Duodenal mucosa (tissue), 2 donors: Measurements from ENCODE around the gene GPR87.

Source experiments
- H3K27ac ChIP-seq: one replicate; pipeline ENCODE4 v1.7.0; 2013; ENCODE audit warnings: low read depth, low read length
- H3K27me3 ChIP-seq, 2 donors: one replicate each; pipeline ENCODE4 v1.7.0; 2013; ENCODE audit warnings: low read length in 2 of 2, control low read depth in 1 of 2; ENCODE audit not compliant: insufficient read depth in 2 of 2, control insufficient read depth in 1 of 2
- H3K36me3 ChIP-seq, 2 donors: one replicate each; pipeline ENCODE4 v1.7.0; 2013; ENCODE audit warnings: low read length in 2 of 2, control low read depth in 1 of 2; ENCODE audit not compliant: insufficient read depth in 2 of 2, control insufficient read depth in 1 of 2
- H3K4me1 ChIP-seq, 2 donors: one replicate each; pipeline ENCODE4 v1.7.0; 2013; ENCODE audit warnings: low read length in 2 of 2, control low read depth in 1 of 2; ENCODE audit not compliant: insufficient read depth in 2 of 2, control insufficient read depth in 1 of 2
- H3K4me3 ChIP-seq, 2 donors: one replicate each; pipeline ENCODE4 v1.7.0; 2013; ENCODE audit warnings: low read length in 2 of 2, low read depth in 1 of 2
- H3K9ac ChIP-seq, 2 donors: one replicate each; pipeline ENCODE4 v1.7.0; 2013; ENCODE audit warnings: low read length in 2 of 2, low read depth in 1 of 2
- H3K9me3 ChIP-seq, 2 donors: one replicate each; pipeline ENCODE4 v1.7.0; 2013; ENCODE audit warnings: low read length in 2 of 2, control low read depth in 1 of 2; ENCODE audit not compliant: control insufficient read depth in 1 of 2

Gene GPR87

GRCh38 chr3:151306168-151306810 lies 10.3 kb downstream of the GPR87 start:
- Histone ChIP-seq H3K4me3 (no peak overlapping the region), H3K27ac (no peak overlapping the region), H3K36me3 (no peaks in the 10 kb centered on the region), H3K27me3 (no peaks in the 10 kb centered on the region), H3K9ac (no peak overlapping the region), H3K9me3 (no peaks in the 10 kb centered on the region), H3K4me1 (no peaks in the 10 kb centered on the region)

DNA sequence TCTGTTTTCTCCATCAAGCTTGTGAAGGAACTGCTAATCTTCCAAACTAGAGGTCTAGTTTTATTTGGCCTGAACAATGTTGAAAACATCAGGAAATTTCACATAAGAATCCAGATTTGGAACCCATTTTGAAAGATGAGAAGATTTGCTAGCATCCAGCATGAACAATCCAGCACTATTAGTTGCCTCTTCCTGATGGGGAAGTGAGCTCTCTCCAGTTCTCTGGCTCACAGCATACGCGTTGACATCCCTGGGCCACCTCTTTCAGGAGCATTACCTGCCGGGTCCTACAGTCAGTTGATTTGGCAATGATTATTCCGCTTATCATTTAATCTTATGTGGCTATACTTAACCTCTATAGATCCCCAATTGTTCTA lies 10.9 kb downstream of the GPR87 start:
- H3K9me3 ChIP-seq = no peaks in the 10 kb centered on the region
- H3K9ac ChIP-seq = no peak overlapping the region
- no peak overlapping the region for H3K4me3 ChIP-seq
- no peaks in the 10 kb centered on the region for H3K4me1 ChIP-seq
- no peak overlapping the region for H3K27ac ChIP-seq
- no peaks in the 10 kb centered on the region for H3K36me3 ChIP-seq
- no peaks in the 10 kb centered on the region for H3K27me3 ChIP-seq

DNA sequence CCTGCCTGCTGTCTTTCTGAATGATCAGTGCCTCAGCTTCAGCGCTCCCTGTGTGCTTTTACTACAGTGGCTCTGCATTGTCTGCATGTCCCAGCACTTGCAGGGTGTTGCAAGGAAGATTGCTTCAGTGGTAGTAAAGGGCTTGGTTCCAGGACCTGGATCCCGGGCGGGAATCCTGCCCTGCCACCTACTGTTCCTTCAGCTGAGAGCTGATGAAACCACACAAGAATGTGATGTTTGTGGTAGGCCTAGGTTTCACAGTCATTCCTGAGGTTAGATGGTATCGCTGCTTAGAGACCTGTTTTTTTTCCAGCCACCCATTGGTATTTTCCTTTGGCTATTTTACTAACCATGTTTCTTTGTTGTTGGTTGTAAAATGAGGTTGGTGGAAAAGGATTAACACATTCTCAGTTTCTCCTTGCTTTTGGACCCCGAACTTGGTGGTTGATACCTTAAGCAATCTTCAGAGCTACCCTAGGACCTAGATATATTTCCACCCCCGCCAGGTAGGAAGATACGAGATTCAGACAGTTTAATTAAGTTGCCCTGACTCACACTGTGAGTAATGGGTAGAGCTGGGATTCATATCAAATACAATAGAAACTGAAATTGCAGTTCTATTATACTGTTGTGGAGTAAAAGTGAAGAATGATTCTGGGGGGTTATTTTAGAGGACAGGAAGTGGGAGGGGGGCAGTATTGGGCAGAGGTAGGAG lies 11.4 kb downstream of the GPR87 start:
- H3K27me3 ChIP-seq = no peaks in the 10 kb centered on the region
- no peaks in the 10 kb centered on the region for H3K9me3 ChIP-seq
- H3K4me3 ChIP-seq = no peak overlapping the region
- no peaks in the 10 kb centered on the region for H3K36me3 ChIP-seq
- H3K27ac ChIP-seq = no peak overlapping the region
- H3K9ac ChIP-seq = no peak overlapping the region
- H3K4me1 ChIP-seq = no peaks in the 10 kb centered on the region

GRCh38 chr3:151303751-151304150 lies 12.9 kb downstream of the GPR87 start:
- no peaks in the 10 kb centered on the region for H3K27me3 ChIP-seq

GRCh38 chr3:151301787-151302186 lies 14.8 kb downstream of the GPR87 start:
- Histone ChIP-seq H3K9me3 (no peaks in the 10 kb centered on the region), H3K27me3 (no peaks in the 10 kb centered on the region), H3K4me3 (no peak overlapping the region), H3K4me1 (no peaks in the 10 kb centered on the region), H3K27ac (no peak overlapping the region), H3K36me3 (no peaks in the 10 kb centered on the region), H3K9ac (no peak overlapping the region)

More at GRCh38 chr3:151303751-151304150, 12.9 kb downstream of the GPR87 start:
- H3K4me1 ChIP-seq = no peaks in the 10 kb centered on the region
- no peak overlapping the region for H3K4me3 ChIP-seq
- H3K27ac ChIP-seq = no peak overlapping the region
- no peak overlapping the region for H3K9ac ChIP-seq
- H3K9me3 ChIP-seq = no peaks in the 10 kb centered on the region
- H3K36me3 ChIP-seq = no peaks in the 10 kb centered on the region

GRCh38 chr3:151300539-151300938 lies 16.1 kb downstream of the GPR87 start:
- H3K27me3 ChIP-seq = no peaks in the 10 kb centered on the region
- no peaks in the 10 kb centered on the region for H3K4me1 ChIP-seq
- H3K9ac ChIP-seq = no peak overlapping the region
- no peaks in the 10 kb centered on the region for H3K36me3 ChIP-seq
- H3K27ac ChIP-seq = no peak overlapping the region
- no peaks in the 10 kb centered on the region for H3K9me3 ChIP-seq
- H3K4me3 ChIP-seq = no peak overlapping the region

DNA sequence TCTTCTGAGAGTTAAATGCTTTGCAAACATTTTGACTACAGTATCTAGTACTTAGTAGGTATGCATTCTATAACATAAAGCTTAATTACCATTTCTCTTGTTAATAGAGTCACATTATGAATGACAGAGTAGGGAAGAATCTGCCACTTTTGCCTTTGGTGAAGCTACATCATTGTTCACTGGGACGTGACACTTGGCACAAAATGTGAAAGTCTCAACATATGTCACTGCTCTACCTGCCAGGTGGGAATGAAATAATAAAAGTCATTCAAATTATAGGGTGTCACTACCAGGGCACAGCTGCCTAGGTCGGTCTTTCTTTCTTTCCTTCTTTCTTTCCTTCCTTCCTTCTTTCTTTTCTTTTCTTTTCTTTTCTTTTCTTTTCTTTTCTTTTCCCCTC lies 17.6 kb downstream of the GPR87 start:
- Histone ChIP-seq H3K9ac (no peak overlapping the region), H3K27ac (no peak overlapping the region), H3K9me3 (no peaks in the 10 kb centered on the region), H3K4me1 (no peaks in the 10 kb centered on the region), H3K27me3 (no peaks in the 10 kb centered on the region), H3K4me3 (no peak overlapping the region), H3K36me3 (no peaks in the 10 kb centered on the region)

DNA sequence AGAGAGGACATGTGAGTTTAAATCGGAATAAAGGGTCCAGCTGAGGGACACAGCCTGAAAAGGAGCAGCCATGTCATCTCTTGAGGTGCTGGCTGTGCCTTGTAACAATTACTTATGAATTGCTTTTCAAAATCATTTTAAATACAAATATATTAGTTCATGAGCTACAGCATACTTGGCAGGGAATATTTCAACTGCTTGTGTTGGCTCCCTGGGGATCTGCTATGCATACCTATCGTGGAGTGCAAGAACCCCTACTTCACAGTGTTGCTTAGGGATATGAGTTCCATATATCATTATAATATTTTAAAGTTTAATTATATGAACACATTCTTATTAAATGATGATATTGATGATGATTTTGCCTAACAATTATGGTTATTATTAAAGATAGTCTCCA lies 19.2 kb downstream of the GPR87 start:
- Histone ChIP-seq H3K27ac (no peak overlapping the region), H3K4me1 (no peaks in the 10 kb centered on the region), H3K36me3 (no peaks in the 10 kb centered on the region), H3K9me3 (no peaks in the 10 kb centered on the region), H3K4me3 (no peak overlapping the region), H3K27me3 (no peaks in the 10 kb centered on the region), H3K9ac (no peak overlapping the region)

- no peaks in the 10 kb centered on the region for H3K27me3 ChIP-seq
- H3K36me3 ChIP-seq = no peaks in the 10 kb centered on the region
- H3K9me3 ChIP-seq = no peaks in the 10 kb centered on the region
- H3K4me1 ChIP-seq = no peaks in the 10 kb centered on the region
- no peak overlapping the region for H3K4me3 ChIP-seq
- no peak overlapping the region for H3K9ac ChIP-seq
- H3K27ac ChIP-seq = no peak overlapping the region
These were observed 20.4 kb downstream of the GPR87 start for GRCh38 chr3:151296226-151296625.

- no peaks in the 10 kb centered on the region for H3K36me3 ChIP-seq
- H3K9me3 ChIP-seq = no peaks in the 10 kb centered on the region
- no peaks in the 10 kb centered on the region for H3K4me1 ChIP-seq
- no peak overlapping the region for H3K4me3 ChIP-seq
- H3K27me3 ChIP-seq = no peaks in the 10 kb centered on the region
- H3K27ac ChIP-seq = no peak overlapping the region
- H3K9ac ChIP-seq = no peak overlapping the region
These were observed 23.5 kb downstream of the GPR87 start for GRCh38 chr3:151293127-151293526.
